Glutamatergic neuron (in vitro differentiated cells): ENCODE data around the gene MRPS9. TPM values are rescaled to one million over a fixed set of nuclear protein-coding genes. Genes with fewer than 3 reads are reported as not detected.
A peak's percentile ranks its signal among the peaks of the same experiment; 100 is the strongest.

Source experiments
- DNase-seq: peaks from one replicate; pipeline ENCODE4 v3.0.0; 2022
- H3K27ac Mint-ChIP-seq: one replicate; pipeline ENCODE4 v1.8.0; 2020; ENCODE audit warnings: mild to moderate bottlenecking, mixed read lengths, inconsistent platforms; ENCODE audit not compliant: unreplicated experiment
- H3K27me3 Mint-ChIP-seq: one replicate; pipeline ENCODE4 v1.8.0; 2020; ENCODE audit warnings: mild to moderate bottlenecking, moderate library complexity, mixed read lengths, inconsistent platforms; ENCODE audit not compliant: unreplicated experiment
- H3K36me3 Mint-ChIP-seq: one replicate; pipeline ENCODE4 v1.8.0; 2020; ENCODE audit warnings: mild to moderate bottlenecking, mixed read lengths, inconsistent platforms; ENCODE audit not compliant: unreplicated experiment
- H3K4me1 Mint-ChIP-seq: one replicate; pipeline ENCODE4 v1.8.0; 2020; ENCODE audit warnings: mild to moderate bottlenecking, low read depth, mixed read lengths, inconsistent platforms; ENCODE audit not compliant: unreplicated experiment
- H3K4me3 Mint-ChIP-seq: one replicate; pipeline ENCODE4 v1.8.0; 2020; ENCODE audit warnings: mild to moderate bottlenecking, mixed read lengths, inconsistent platforms; ENCODE audit not compliant: unreplicated experiment
- H3K9me3 Mint-ChIP-seq: one replicate; pipeline ENCODE4 v1.8.0; 2020; ENCODE audit warnings: mild to moderate bottlenecking, moderate library complexity, mixed read lengths, inconsistent platforms; ENCODE audit not compliant: unreplicated experiment
- CTCF ChIP-seq: fragments of 200-600 bp; sonication (generic); IDR thresholded peaks from one replicate; pipeline ENCODE4 v1.5.0; 2021; ENCODE audit not compliant: partially characterized antibody, unreplicated experiment
- total RNA-seq: library from RNA; stranded (reverse); fragmentation: NEBNext Ultra II Directional; extraction: Animal tissue kit (Norgen Biotek cat#: 25700); gene quantifications from one replicate; pipeline ENCODE4 v1.2.1, GENCODE V29; 2021; ENCODE audit not compliant: unreplicated experiment

MRPS9 gene
- total RNA-seq, 1 donor from 2014 or later: 20.3 TPM

GRCh38 chr2:105121434-105121833, 83.6 kb downstream of the MRPS9 start:
- Mint-ChIP-seq H3K27ac (no peak overlapping the region), H3K36me3 (no peaks in the 10 kb centered on the region), H3K9me3 (no peaks in the 10 kb centered on the region), H3K4me3 (no peak overlapping the region), H3K4me1 (peaks cover 8% of the 10 kb centered on the region), H3K27me3 (peaks cover 3% of the 10 kb centered on the region)
- no peak for TF ChIP-seq CTCF
- DNase-seq: no peak

GRCh38 chr2:105125428-105125827, 87.6 kb downstream of the MRPS9 start:
- Mint-ChIP-seq H3K27ac (no peak overlapping the region), H3K9me3 (peaks cover 1% of the 10 kb centered on the region), H3K4me1 (peaks cover 2% of the 10 kb centered on the region), H3K4me3 (no peak overlapping the region), H3K36me3 (no peaks in the 10 kb centered on the region), H3K27me3 (no peaks in the 10 kb centered on the region)
- no peak for DNase-seq
- peak; percentile 21 for TF ChIP-seq CTCF

GRCh38 chr2:105125920-105126319, 88.1 kb downstream of the MRPS9 start:
- Mint-ChIP-seq H3K27ac (peak overlapping the region; percentile 6), H3K4me1 (peaks cover 2% of the 10 kb centered on the region), H3K36me3 (no peaks in the 10 kb centered on the region), H3K27me3 (no peaks in the 10 kb centered on the region), H3K9me3 (peaks cover 1% of the 10 kb centered on the region), H3K4me3 (no peak overlapping the region)
- TF ChIP-seq CTCF: no peak
- no peak for DNase-seq

GRCh38 chr2:105126336-105126735, 88.5 kb downstream of the MRPS9 start:
- DNase-seq: no peak
- TF ChIP-seq CTCF: no peak
- no peaks in the 10 kb centered on the region for H3K36me3 Mint-ChIP-seq
- peak overlapping the region; percentile 6 for H3K27ac Mint-ChIP-seq
- H3K9me3 Mint-ChIP-seq: peaks cover 1% of the 10 kb centered on the region
- peaks cover 2% of the 10 kb centered on the region for H3K4me1 Mint-ChIP-seq
- no peaks in the 10 kb centered on the region for H3K27me3 Mint-ChIP-seq
- H3K4me3 Mint-ChIP-seq: no peak overlapping the region

- no peak overlapping the region for H3K4me3 Mint-ChIP-seq
- peaks cover 1% of the 10 kb centered on the region for H3K9me3 Mint-ChIP-seq
- no peak for TF ChIP-seq CTCF
- no peaks in the 10 kb centered on the region for H3K27me3 Mint-ChIP-seq
- H3K36me3 Mint-ChIP-seq: no peaks in the 10 kb centered on the region
- no peak for DNase-seq
- H3K4me1 Mint-ChIP-seq: no peaks in the 10 kb centered on the region
- H3K27ac Mint-ChIP-seq: no peak overlapping the region
Measured at GRCh38 chr2:105127289-105127915, 89.5 kb downstream of the MRPS9 start.
